Testis (tissue), 2 donors: ENCODE measurements around the gene RNF32.

Source experiments
- CTCF ChIP-seq, 3 experiments: fragments of 450-650 bp in 2 of 3; fragments of 200-600 bp in 1 of 3; sonication (generic) in 1 of 3; IDR thresholded peaks; one replicate each; pipeline ENCODE4 v1.5.1; 2016 to 2019; ENCODE audit warnings: antibody characterized with exemption in 3 of 3, mild to moderate bottlenecking in 2 of 3, moderate library complexity in 1 of 3
- POLR2A ChIP-seq: fragments of 450-650 bp; IDR thresholded peaks from one replicate; pipeline ENCODE4 v1.6.1; 2017; ENCODE audit warnings: antibody characterized with exemption, mild to moderate bottlenecking, moderate library complexity

- no peak for TF ChIP-seq CTCF (IDR thresholded peaks at IDR 0.05)
- TF ChIP-seq POLR2A: no peak
Measured at GRCh38 chr7:156722043-156722826, 81.7 kb downstream of the RNF32 start.
